ENCODE results near the gene LAGE3. TPM values are rescaled to one million over a fixed set of nuclear protein-coding genes. Genes with fewer than 3 reads are reported as not detected.

The LAGE3 gene
- 8.5 and 12.9 TPM in 2 replicates for total RNA-seq

GRCh38 chrX:154478728-154479622 lies at the start of gene LAGE3:
Gene LAGE3, minus strand, starts transcription at chrX:154479281. Its CDS starts 366 bp downstream, at chrX:154478915.

GRCh38 chrX:154515966-154516655 lies 37.0 kb upstream of the LAGE3 start, which contains the start of gene FAM3A:
Gene FAM3A, minus strand, starts transcription at chrX:154516232. Its CDS starts 460 bp downstream, at chrX:154515772.

GRCh38 chrX:154490414-154491083 lies 11.5 kb upstream of the LAGE3 start, which contains the start of gene SLC10A3:
Gene SLC10A3, minus strand, starts transcription at chrX:154490629. Its CDS starts 1,689 bp downstream, at chrX:154488940.

GRCh38 chrX:154486396-154487207 lies 7.5 kb upstream of the LAGE3 start, which contains the start of gene UBL4A:
Gene UBL4A, minus strand, starts transcription at chrX:154486615. Its CDS starts 31 bp downstream, at chrX:154486584.

GRCh38 chrX:154458116-154458953 lies 20.7 kb downstream of the LAGE3 start, which contains the start of gene PLXNA3:
Gene PLXNA3, plus strand, starts transcription at chrX:154458281. Its CDS starts 1,903 bp downstream, at chrX:154460184.

GRCh38 chrX:154443992-154444754 lies 34.9 kb downstream of the LAGE3 start, which contains the start of gene FAM50A:
Gene FAM50A, plus strand, starts transcription at chrX:154444141. Its CDS starts 95 bp downstream, at chrX:154444236.

GRCh38 chrX:154436983-154437752 lies 41.9 kb downstream of the LAGE3 start, which contains the start of gene GDI1:
Gene GDI1, plus strand, starts transcription at chrX:154437154. Its CDS starts 101 bp downstream, at chrX:154437255.

GRCh38 chrX:154428176-154429171 lies 50.6 kb downstream of the LAGE3 start, which contains the start of gene ATP6AP1:
Gene ATP6AP1, plus strand, starts transcription at chrX:154428677. Its CDS starts 16 bp downstream, at chrX:154428693.

Small RNAs within 50 kb of the gene (small RNA-seq; reads per million reads assigned to genes)
- gene MIR6858 = not detected
- not detected for gene RN7SL697P

Other genes starting within 250 kb of the LAGE3 start
- not detected in 2 replicates for gene OPN1MW3, start 221.7 kb downstream of the LAGE3 start, total RNA-seq
- not detected in 2 replicates for gene TEX28, start 184.2 kb downstream of the LAGE3 start, total RNA-seq
- under 0.01 TPM in 1 of 2 replicates, not detected in the other for gene TKTL1, start 183.5 kb downstream of the LAGE3 start, total RNA-seq
- 1,397 and 1,424 TPM in 2 replicates for gene FLNA, start 104.6 kb downstream of the LAGE3 start, total RNA-seq
- gene EMD, start 100.0 kb downstream of the LAGE3 start, total RNA-seq = 32.3 and 38.3 TPM in 2 replicates
- 2,059 and 2,767 TPM in 2 replicates for gene RPL10, start 80.9 kb downstream of the LAGE3 start, total RNA-seq
- gene DNASE1L1, start 70.0 kb downstream of the LAGE3 start, total RNA-seq = 72.6 and 76.0 TPM in 2 replicates
- 19.4 and 23.1 TPM in 2 replicates for gene TAFAZZIN, start 67.7 kb downstream of the LAGE3 start, total RNA-seq
- 65.6 and 70.3 TPM in 2 replicates for gene ATP6AP1, start 50.6 kb downstream of the LAGE3 start, total RNA-seq
- 76.2 and 88.4 TPM in 2 replicates for gene GDI1, start 42.1 kb downstream of the LAGE3 start, total RNA-seq
- 30.4 and 43.2 TPM in 2 replicates for gene FAM50A, start 35.1 kb downstream of the LAGE3 start, total RNA-seq
- gene PLXNA3, start 21.0 kb downstream of the LAGE3 start, total RNA-seq = 8.4 and 13.8 TPM in 2 replicates
- 32.4 and 32.8 TPM in 2 replicates for gene UBL4A, start 7.3 kb upstream of the LAGE3 start, total RNA-seq
- gene SLC10A3, start 11.3 kb upstream of the LAGE3 start, total RNA-seq = 17.3 and 18.7 TPM in 2 replicates
- gene FAM3A, start 37.0 kb upstream of the LAGE3 start, total RNA-seq = 14.5 and 18.2 TPM in 2 replicates
- gene G6PD, start 67.6 kb upstream of the LAGE3 start, total RNA-seq = 92.0 and 104 TPM in 2 replicates
- gene IKBKG, start 68.3 kb upstream of the LAGE3 start, total RNA-seq = 20.2 and 21.4 TPM in 2 replicates
- gene CTAG1A, start 105.9 kb upstream of the LAGE3 start, total RNA-seq = not detected in 2 replicates
- not detected in 2 replicates for gene CTAG1B, start 140.0 kb upstream of the LAGE3 start, total RNA-seq
- not detected in 2 replicates for gene CTAG2, start 174.3 kb upstream of the LAGE3 start, total RNA-seq

Data from thoracic aorta endothelial cell (primary cell).